ENCODE data around the gene WNT11.

Gene WNT11

DNA sequence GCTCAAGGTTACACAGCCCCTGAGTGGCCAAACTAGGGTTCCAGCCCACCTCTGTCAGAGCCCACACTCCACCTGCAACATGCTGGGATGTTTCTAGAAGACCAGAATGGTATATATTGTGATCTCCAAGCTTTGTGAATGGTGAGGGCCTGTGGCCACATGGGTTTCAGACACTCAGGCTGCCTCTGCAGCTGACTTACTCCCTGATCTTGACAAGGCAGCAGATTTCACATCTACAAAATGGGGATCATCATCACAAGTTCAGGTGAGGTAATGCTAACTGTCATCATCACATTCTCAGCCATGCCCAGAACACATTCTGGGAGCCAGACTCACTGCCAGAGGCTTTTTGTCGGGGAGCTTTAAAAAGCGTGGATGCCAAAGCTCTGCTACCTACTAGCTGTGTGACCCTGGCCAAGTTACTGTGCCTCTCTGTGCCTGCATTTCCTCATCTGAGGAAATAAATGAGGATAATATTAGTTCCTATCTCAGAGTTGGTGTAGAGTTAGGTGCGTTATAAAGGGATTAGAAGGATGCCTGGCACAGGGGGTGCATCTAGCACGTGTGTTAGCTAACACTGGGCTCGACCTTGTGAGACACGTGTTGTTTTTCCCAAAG, 24.9 kb upstream of the WNT11 start:
- no peaks in the 10 kb centered on the region for H3K4me1 ChIP-seq (ENCODE audit: control insufficient read depth, insufficient read depth, low read length)
- no peaks in the 10 kb centered on the region for H3K27me3 ChIP-seq (ENCODE audit: control insufficient read depth, insufficient read depth, low read length)
- no peak overlapping the region for H3K27ac ChIP-seq (ENCODE audit: low read length)
- WGBS (ENCODE audit: insufficient coverage, insufficient read length) = no CpG with 5 or more reads among the region's 6 CpGs
- DNase-seq (ENCODE audit: low read depth, low spot score) = no peak
- H3K9me3 ChIP-seq (ENCODE audit: control insufficient read depth, insufficient read depth, low read length) = no peaks in the 10 kb centered on the region
- no peaks in the 10 kb centered on the region for H3K36me3 ChIP-seq (ENCODE audit: control insufficient read depth, insufficient read depth, low read length)
- H3K4me3 ChIP-seq (ENCODE audit: low read length) = no peak overlapping the region

DNA sequence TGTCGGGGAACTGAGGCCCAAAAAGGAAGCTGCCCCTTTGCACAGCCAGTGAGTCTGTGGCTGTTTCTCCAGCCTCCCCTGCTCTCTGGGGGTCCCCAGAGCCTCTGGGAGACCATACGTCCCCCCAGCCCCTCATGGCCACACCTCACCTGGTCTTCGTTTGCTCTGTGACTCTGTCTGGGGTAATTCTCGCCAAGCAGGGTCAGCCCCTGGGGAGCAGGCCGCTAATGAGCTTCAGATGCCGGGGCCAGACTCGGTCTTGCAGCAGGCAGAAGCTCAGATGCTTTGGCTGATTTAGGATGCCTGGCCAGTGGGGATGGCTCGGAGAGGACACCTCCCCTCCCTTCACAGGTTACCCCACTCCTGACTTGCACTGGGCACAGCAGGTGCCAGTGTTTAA, 24.1 kb upstream of the WNT11 start:
- H3K4me1 ChIP-seq (ENCODE audit: control insufficient read depth, insufficient read depth, low read length) = no peaks in the 10 kb centered on the region

DNA sequence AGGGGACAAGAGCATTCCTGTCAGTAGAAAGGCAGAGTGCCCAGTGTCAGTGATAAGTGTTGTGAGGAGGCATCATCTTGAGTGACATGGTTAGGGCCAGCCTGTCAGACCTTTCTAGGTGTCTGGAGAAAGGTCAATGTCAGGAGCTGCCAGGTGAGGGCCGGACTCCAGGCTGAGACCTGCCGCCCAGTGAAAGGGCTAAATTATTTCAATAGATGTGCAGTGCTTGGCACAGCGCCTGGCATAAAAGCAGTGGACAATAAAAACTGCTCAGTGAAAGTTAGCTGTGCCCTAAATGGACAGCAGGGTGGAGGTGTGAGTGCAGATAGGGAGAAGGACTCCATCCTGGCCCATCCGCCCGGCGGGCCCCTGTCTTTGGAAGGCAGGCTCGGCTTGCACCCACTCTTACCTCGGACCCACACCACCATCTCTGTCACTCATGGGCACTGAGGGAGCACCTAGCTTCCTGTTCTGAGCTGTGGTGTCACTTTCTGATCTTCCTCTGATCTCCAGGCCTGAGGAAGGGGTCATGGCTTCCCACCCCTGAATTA, 23.5 kb upstream of the WNT11 start:
- DNase-seq (ENCODE audit: low read depth, low spot score) = no peak
- no CpG with 5 or more reads among the region's 8 CpGs for WGBS (ENCODE audit: insufficient coverage, insufficient read length)
- Histone ChIP-seq H3K9me3 (ENCODE audit: control insufficient read depth, insufficient read depth, low read length) (no peaks in the 10 kb centered on the region), H3K27ac (ENCODE audit: low read length) (no peak overlapping the region), H3K36me3 (ENCODE audit: control insufficient read depth, insufficient read depth, low read length) (no peaks in the 10 kb centered on the region), H3K4me1 (ENCODE audit: control insufficient read depth, insufficient read depth, low read length) (no peaks in the 10 kb centered on the region), H3K27me3 (ENCODE audit: control insufficient read depth, insufficient read depth, low read length) (no peaks in the 10 kb centered on the region), H3K4me3 (ENCODE audit: low read length) (no peak overlapping the region)

More for the DNA sequence above, 24.1 kb upstream of the WNT11 start:
- WGBS (ENCODE audit: insufficient coverage, insufficient read length) = no CpG with 5 or more reads among the region's 8 CpGs
- Histone ChIP-seq H3K4me3 (ENCODE audit: low read length) (no peak overlapping the region), H3K9me3 (ENCODE audit: control insufficient read depth, insufficient read depth, low read length) (no peaks in the 10 kb centered on the region), H3K27me3 (ENCODE audit: control insufficient read depth, insufficient read depth, low read length) (no peaks in the 10 kb centered on the region), H3K27ac (ENCODE audit: low read length) (no peak overlapping the region), H3K36me3 (ENCODE audit: control insufficient read depth, insufficient read depth, low read length) (no peaks in the 10 kb centered on the region)
- no peak for DNase-seq (ENCODE audit: low read depth, low spot score)

DNA sequence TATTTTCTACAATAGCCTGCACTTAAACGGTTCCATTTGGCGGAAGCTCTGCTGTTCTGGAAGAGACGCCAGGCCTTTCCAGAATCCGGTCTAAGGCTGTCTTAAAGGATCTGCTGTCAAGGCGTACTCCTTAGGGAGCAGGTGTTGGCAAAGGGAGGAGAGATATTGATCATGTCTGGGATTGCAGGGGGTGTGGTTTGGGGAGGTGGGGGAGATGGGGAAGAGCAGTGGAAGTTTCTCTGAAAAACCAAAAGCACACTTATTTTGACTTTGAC, 22.5 kb upstream of the WNT11 start:
- Histone ChIP-seq H3K9me3 (ENCODE audit: control insufficient read depth, insufficient read depth, low read length) (no peaks in the 10 kb centered on the region), H3K36me3 (ENCODE audit: control insufficient read depth, insufficient read depth, low read length) (no peaks in the 10 kb centered on the region), H3K4me1 (ENCODE audit: control insufficient read depth, insufficient read depth, low read length) (no peaks in the 10 kb centered on the region), H3K27me3 (ENCODE audit: control insufficient read depth, insufficient read depth, low read length) (no peaks in the 10 kb centered on the region), H3K27ac (ENCODE audit: low read length) (no peak overlapping the region), H3K4me3 (ENCODE audit: low read length) (no peak overlapping the region)
- DNase-seq (ENCODE audit: low read depth, low spot score) = no peak
- no CpG with 5 or more reads among the region's 5 CpGs for WGBS (ENCODE audit: insufficient coverage, insufficient read length)

DNA sequence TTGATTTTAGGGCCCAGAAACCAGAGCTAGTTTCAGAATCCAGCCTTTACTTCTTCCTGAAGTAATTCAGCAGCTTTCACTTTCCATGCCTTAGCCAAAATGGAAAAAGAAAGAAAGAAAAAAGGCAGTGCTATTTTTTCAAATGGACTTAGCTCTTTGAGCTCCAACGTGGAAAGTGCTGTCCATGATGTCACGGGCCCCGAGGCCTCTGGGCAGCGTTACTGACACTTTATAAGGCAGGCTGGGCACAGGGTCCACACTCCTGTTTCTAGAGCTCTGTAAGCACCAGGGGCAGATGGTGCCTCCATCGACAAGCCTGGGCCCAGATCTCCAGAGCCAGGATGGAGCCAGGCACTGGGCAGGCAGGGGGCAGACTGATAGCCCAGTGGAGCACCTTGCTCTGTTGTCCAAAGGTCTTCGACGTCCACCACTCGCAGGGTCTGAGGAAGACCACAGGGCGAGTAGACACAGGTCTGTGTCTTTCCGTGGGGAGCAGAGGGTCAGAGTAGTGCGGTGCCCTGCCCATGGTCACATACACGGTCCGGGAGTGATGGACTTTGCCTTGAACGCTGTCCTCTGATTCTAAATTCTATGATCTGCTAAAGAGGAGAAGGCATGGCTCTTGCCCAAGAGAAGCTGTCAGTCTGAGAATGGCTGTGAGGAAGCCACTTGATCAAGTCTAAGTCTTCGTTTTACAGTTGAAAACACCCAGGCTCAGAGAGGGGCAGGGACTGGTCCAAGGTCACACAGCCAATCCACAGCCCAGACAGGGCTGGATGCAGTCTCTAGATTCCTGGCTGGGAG, 22.0 kb upstream of the WNT11 start:
- no peaks in the 10 kb centered on the region for H3K9me3 ChIP-seq (ENCODE audit: control insufficient read depth, insufficient read depth, low read length)
- no CpG with 5 or more reads among the region's 15 CpGs for WGBS (ENCODE audit: insufficient coverage, insufficient read length)
- no peaks in the 10 kb centered on the region for H3K27me3 ChIP-seq (ENCODE audit: control insufficient read depth, insufficient read depth, low read length)
- no peak for DNase-seq (ENCODE audit: low read depth, low spot score)
- H3K27ac ChIP-seq (ENCODE audit: low read length) = no peak overlapping the region
- H3K4me1 ChIP-seq (ENCODE audit: control insufficient read depth, insufficient read depth, low read length) = no peaks in the 10 kb centered on the region
- H3K4me3 ChIP-seq (ENCODE audit: low read length) = no peak overlapping the region
- no peaks in the 10 kb centered on the region for H3K36me3 ChIP-seq (ENCODE audit: control insufficient read depth, insufficient read depth, low read length)

DNA sequence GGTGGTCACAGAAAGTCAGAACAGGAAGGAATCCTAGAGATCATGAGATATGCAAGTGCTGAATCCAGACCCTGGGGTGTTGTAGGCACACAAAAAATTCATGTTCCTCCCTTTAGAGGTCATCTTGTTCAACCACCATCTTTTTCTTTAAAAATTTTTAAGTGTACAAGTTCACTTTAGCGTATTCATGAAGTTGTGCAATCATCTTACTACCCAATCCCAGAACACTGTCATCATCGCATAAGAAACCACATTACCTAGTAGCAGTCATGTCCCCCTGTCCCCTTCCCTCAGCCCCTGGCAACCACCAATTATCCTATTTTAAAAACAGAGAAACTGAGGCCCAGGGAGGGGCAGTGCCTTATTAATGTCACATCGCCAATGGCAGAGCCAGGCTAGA, 20.3 kb upstream of the WNT11 start:
- H3K9me3 ChIP-seq (ENCODE audit: control insufficient read depth, insufficient read depth, low read length) = no peaks in the 10 kb centered on the region
- no peak overlapping the region for H3K4me3 ChIP-seq (ENCODE audit: low read length)
- WGBS (ENCODE audit: insufficient coverage, insufficient read length) = no CpG with 5 or more reads among the region's 3 CpGs
- H3K4me1 ChIP-seq (ENCODE audit: control insufficient read depth, insufficient read depth, low read length) = no peaks in the 10 kb centered on the region
- no peaks in the 10 kb centered on the region for H3K27me3 ChIP-seq (ENCODE audit: control insufficient read depth, insufficient read depth, low read length)
- no peak overlapping the region for H3K27ac ChIP-seq (ENCODE audit: low read length)
- H3K36me3 ChIP-seq (ENCODE audit: control insufficient read depth, insufficient read depth, low read length) = no peaks in the 10 kb centered on the region
- no peak for DNase-seq (ENCODE audit: low read depth, low spot score)

DNA sequence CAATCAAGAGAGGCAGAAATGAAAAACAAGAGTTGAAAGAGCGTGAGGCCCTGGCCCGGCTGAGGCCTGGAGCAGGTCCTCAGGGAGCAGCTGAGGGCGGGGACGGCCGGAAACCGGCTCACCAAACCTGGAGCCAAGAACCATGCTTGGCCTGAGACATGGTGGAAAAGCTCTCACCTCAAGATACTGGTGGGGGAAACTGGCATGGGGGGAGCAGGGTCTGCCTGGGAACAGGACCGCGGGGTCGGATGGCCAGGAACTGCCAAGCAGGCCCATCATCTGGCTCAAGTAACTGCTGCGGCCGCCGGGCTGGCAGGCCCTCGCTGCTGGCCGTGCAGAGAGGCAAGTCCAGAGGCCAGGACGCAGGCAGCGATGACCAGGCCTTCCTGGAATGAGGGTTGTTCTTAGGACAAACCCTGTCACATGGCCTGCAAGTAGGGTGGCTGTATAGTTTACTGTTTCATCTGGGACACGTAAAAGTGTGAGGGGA, 18.9 kb upstream of the WNT11 start:
- no peak overlapping the region for H3K27ac ChIP-seq (ENCODE audit: low read length)
- no peaks in the 10 kb centered on the region for H3K9me3 ChIP-seq (ENCODE audit: control insufficient read depth, insufficient read depth, low read length)
- H3K4me1 ChIP-seq (ENCODE audit: control insufficient read depth, insufficient read depth, low read length) = no peaks in the 10 kb centered on the region
- DNase-seq (ENCODE audit: low read depth, low spot score) = no peak
- WGBS (ENCODE audit: insufficient coverage, insufficient read length) = no CpG with 5 or more reads among the region's 17 CpGs
- H3K4me3 ChIP-seq (ENCODE audit: low read length) = no peak overlapping the region
- H3K27me3 ChIP-seq (ENCODE audit: control insufficient read depth, insufficient read depth, low read length) = 0 out of 2 replicates have a peak, but pooled peaks cover 2% of the 10 kb centered on the region
- H3K36me3 ChIP-seq (ENCODE audit: control insufficient read depth, insufficient read depth, low read length) = no peaks in the 10 kb centered on the region

DNA sequence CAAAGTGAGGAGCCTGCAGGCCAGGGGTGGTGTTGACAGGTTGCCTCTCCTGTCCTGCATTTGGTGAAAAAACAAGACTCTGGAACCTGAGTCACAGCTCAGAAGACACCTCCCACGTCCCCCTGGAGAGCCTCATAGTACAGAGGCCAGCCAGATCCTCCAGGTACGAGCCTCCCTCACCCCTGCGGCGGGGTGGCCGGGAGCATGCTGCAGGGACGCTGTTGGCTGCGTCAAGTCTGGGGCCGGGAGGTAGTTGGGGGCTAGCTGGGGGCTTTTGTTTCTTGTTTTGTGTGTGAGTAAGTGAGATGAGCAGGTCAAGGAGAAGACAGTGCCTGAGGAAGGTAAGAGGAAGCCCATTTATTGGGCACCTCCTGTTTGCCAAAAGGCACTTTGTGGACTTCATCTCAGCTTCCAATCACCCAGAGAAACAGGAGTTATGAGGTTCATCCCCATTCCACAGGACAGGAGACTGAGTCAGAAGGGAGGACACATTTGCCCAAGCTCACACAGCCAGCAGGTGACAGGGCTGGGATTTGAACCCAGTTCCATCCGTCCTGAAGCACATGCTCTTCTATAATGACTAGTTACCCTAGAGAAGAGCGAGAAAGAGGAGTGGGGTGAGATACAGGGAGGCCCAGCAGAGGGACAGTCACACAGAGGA, 18.3 kb upstream of the WNT11 start:
- Histone ChIP-seq H3K9me3 (ENCODE audit: control insufficient read depth, insufficient read depth, low read length) (no peaks in the 10 kb centered on the region), H3K4me1 (ENCODE audit: control insufficient read depth, insufficient read depth, low read length) (no peaks in the 10 kb centered on the region), H3K27ac (ENCODE audit: low read length) (no peak overlapping the region), H3K4me3 (ENCODE audit: low read length) (no peak overlapping the region), H3K36me3 (ENCODE audit: control insufficient read depth, insufficient read depth, low read length) (no peaks in the 10 kb centered on the region), H3K27me3 (ENCODE audit: control insufficient read depth, insufficient read depth, low read length) (0 out of 2 replicates have a peak, but pooled peaks cover 2% of the 10 kb centered on the region)
- WGBS (ENCODE audit: insufficient coverage, insufficient read length) = no CpG with 5 or more reads among the region's 10 CpGs
- DNase-seq (ENCODE audit: low read depth, low spot score) = no peak

DNA sequence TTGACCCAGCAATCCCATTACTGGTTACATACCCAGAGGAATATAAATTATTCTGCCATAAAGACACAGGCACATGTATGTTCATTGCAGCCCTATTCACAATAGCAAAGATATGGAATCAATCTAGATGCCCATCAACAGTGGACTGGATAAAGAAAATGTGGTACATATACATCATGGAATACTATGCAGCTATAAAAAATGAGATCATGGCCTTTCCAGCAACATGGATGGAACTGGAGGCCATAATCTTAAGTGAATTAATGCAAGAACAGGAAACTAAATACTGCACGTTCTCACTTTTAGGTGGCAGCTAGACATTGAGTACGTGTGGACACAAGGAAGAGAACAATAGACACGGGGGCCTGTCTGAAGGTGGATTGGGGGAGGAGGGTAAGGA, 15.1 kb upstream of the WNT11 start:
- H3K4me1 ChIP-seq (ENCODE audit: control insufficient read depth, insufficient read depth, low read length) = no peaks in the 10 kb centered on the region; the same call in 1 of the 2 replicates
- H3K27me3 ChIP-seq (ENCODE audit: control insufficient read depth, insufficient read depth, low read length) = 0 out of 2 replicates have a peak, but pooled peaks cover 2% of the 10 kb centered on the region
- H3K27ac ChIP-seq (ENCODE audit: low read length) = no peak overlapping the region
- no peak overlapping the region for H3K4me3 ChIP-seq (ENCODE audit: low read length)
- H3K9me3 ChIP-seq (ENCODE audit: control insufficient read depth, insufficient read depth, low read length) = no peaks in the 10 kb centered on the region
- no peak for DNase-seq (ENCODE audit: low read depth, low spot score)
- WGBS (ENCODE audit: insufficient coverage, insufficient read length) = no CpG with 5 or more reads among the region's 3 CpGs
- H3K36me3 ChIP-seq (ENCODE audit: control insufficient read depth, insufficient read depth, low read length) = no peaks in the 10 kb centered on the region; the same call in 1 of the 2 replicates

DNA sequence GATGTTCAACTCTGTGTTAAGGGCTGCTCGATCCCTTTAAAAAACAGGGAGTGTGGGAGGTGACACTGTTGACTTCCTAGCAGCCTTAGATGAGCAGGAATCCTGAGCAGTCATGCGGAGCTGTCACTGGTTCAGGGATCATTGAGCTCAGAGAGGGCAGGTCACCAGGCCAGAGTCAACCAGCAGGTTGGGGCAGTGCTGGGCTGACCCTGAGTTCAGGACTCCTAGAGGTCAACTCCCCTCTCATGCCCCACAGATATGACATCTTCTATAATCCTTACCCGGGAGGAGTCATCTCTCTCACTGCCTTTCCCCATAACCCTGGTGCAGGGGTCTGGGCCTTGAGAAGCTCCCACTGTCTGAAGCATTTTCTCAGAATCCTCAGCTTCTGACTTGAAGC, 12.9 kb upstream of the WNT11 start:
- 0 out of 2 replicates have a peak, but pooled peaks cover 2% of the 10 kb centered on the region for H3K27me3 ChIP-seq (ENCODE audit: control insufficient read depth, insufficient read depth, low read length)
- H3K36me3 ChIP-seq (ENCODE audit: control insufficient read depth, insufficient read depth, low read length) = no peaks in the 10 kb centered on the region; the same call in 1 of the 2 replicates
- no peak for DNase-seq (ENCODE audit: low read depth, low spot score)
- no peak overlapping the region for H3K4me3 ChIP-seq (ENCODE audit: low read length)
- no peaks in the 10 kb centered on the region; the same call in 1 of the 2 replicates for H3K4me1 ChIP-seq (ENCODE audit: control insufficient read depth, insufficient read depth, low read length)
- WGBS (ENCODE audit: insufficient coverage, insufficient read length) = no CpG with 5 or more reads among the region's 3 CpGs
- H3K27ac ChIP-seq (ENCODE audit: low read length) = no peak overlapping the region
- no peaks in the 10 kb centered on the region for H3K9me3 ChIP-seq (ENCODE audit: control insufficient read depth, insufficient read depth, low read length)

Measured in iPS DF 6.9 (cell line).